GM12873 (cell line): ENCODE data around the gene SRRM3.

Source experiments
- TF ChIP-seq, protein P1 (sequence below): IDR thresholded peaks from 2 replicates; pipeline ENCODE4 v1.5.1; 2012; ENCODE audit warnings: low read depth, mild to moderate bottlenecking, moderate library complexity, low read length, control low read depth; ENCODE audit not compliant: insufficient read depth; ENCODE audit errors: missing control alignments

The SRRM3 gene

GRCh38 chr7:76211216-76211615 lies 9.5 kb downstream of the SRRM3 start:
- TF ChIP-seq, protein P1, sequence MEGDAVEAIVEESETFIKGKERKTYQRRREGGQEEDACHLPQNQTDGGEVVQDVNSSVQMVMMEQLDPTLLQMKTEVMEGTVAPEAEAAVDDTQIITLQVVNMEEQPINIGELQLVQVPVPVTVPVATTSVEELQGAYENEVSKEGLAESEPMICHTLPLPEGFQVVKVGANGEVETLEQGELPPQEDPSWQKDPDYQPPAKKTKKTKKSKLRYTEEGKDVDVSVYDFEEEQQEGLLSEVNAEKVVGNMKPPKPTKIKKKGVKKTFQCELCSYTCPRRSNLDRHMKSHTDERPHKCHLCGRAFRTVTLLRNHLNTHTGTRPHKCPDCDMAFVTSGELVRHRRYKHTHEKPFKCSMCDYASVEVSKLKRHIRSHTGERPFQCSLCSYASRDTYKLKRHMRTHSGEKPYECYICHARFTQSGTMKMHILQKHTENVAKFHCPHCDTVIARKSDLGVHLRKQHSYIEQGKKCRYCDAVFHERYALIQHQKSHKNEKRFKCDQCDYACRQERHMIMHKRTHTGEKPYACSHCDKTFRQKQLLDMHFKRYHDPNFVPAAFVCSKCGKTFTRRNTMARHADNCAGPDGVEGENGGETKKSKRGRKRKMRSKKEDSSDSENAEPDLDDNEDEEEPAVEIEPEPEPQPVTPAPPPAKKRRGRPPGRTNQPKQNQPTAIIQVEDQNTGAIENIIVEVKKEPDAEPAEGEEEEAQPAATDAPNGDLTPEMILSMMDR, result no peak

GRCh38 chr7:76216381-76217082 lies 14.8 kb downstream of the SRRM3 start:
- TF ChIP-seq, protein P1, result no peak

- TF ChIP-seq, protein P1, result no peak
Observed at GRCh38 chr7:76217942-76218566, 16.4 kb downstream of the SRRM3 start.

DNA sequence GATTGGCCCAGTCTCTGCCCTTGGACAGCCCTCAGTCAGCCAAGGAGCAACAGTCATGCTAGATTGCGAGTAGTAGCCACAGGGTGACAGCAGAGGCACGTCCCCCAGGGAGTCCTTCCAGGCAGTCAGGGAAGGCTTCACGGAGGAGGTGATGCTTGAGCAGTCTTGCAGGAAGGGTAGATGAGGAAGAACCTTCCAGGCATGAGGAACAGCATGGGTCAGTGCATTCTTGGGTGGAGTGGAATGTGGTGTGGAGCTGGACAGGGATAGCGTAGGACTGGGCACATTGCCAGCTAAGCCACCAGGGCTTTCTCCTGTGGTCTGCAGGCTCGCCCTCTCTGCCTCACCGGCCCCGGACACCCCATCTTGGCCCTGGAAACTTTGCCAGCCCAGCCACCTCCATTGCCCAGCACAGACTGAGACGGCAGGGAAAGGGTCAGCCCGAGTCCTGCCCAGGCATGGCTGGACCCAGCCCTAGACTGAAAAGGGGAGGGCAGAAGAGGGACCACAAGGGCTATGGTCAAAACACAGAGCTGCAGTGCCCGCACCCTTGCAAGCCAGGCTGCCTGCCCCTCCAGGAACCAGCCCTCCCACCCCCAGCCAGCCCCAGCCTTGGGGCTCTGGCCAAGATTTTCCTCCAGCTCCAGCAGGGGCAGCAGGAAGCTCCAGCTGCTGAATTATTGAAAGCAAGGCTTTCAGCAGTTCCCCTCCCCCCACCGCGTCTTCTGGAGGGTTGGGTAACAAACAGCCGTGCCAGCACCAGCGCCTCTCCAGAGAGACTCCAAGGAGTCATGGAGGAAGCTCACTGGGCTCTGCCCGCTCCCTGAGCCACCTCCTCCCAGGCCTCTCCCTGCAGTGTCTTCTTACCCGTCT lies 18.7 kb downstream of the SRRM3 start:
- TF ChIP-seq, protein P1, result peak; percentile 32

DNA sequence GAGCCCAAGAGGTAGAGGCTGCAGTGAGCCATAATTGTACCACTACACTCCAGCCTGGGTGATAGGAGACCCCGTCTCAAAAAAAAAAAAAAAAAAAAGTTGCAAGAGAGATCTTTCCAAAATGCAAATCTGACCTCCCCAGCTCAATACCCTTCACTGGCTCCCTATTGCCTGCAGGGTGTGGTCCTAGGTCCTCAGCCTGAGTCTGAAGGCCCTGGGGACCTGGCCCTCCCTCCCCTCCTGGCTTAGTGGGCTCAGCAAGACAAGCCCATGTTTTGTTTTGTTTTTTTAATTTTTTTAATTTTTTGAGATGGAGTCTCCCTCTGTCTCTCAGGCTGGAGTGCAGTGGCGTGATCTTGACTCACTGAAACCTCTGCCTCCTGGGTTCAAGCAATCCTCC lies 20.6 kb downstream of the SRRM3 start:
- TF ChIP-seq, protein P1, result no peak

DNA sequence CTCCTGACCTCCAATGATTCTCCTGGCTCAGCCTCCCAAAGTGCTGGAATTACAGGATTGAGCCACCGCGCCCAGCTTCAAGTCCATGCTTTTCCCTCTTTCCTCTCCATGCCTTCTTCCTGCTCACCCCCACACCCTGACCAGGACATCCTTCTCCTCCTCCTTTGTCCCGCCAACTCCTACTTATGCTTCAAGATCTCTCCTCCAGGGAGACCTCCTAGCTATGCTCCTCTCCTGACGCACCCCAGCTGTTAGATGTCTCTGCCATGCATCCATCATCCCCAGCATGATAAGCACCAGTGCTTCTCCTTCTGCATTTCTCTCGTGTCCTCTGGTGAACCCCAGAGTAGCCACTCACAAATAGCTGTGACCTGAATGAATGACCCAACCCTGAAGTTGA lies 21.1 kb downstream of the SRRM3 start:
- TF ChIP-seq, protein P1, result no peak

DNA sequence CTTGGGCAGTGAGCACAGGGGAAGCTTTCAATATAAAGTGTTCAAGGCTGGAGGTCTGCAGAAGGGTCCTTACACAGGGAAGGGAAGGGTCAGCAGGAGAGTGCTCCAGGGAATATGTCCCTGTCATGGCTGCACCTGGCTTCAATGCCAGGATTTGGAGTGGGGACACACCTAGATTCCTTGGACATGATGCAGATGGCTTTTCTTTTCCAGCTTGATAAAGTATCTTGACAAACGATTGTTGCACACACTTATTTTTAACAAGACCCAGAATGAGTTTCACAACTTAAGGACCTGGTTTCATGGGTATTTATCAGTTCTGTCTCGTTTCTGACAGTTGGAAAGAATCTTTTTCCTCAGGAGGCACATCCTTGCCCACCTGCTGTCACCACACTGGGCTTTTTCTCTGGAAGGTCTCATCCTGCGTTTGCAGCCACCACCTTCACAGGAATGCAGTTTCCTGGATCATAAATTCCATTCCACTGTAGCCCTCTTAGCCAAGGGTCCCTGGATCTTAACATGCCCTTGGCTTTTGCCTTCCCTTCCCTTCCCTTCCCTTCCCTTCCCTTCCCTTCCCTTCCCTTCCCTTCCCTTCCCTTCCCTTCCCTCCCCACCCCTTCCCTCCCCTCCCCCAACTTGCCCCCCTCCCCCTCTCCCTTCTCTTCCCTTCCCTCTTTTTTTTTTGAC lies 21.7 kb downstream of the SRRM3 start:
- TF ChIP-seq, protein P1, result no peak
